Measurements from ENCODE around the gene CERS6. TPM values are rescaled to one million over a fixed set of nuclear protein-coding genes. Genes with fewer than 3 reads are reported as not detected.

CERS6 gene
- total RNA-seq, 1 experiment from 2014 or later: 45.9 TPM

GRCh38 chr2:168459256-168459655 lies 3.2 kb downstream of the CERS6 start:
- Mint-ChIP-seq H3K4me1 (ENCODE audit: low read depth, unreplicated experiment) (peaks cover 18% of the 10 kb centered on the region), H3K36me3 (ENCODE audit: insufficient read depth, unreplicated experiment) (no peaks in the 10 kb centered on the region), H3K27ac (ENCODE audit: unreplicated experiment) (no peak overlapping the region), H3K9me3 (ENCODE audit: low read depth, unreplicated experiment) (no peaks in the 10 kb centered on the region), H3K27me3 (ENCODE audit: unreplicated experiment) (no peaks in the 10 kb centered on the region), H3K4me3 (ENCODE audit: low read depth, unreplicated experiment) (no peak overlapping the region)
- intact Hi-C loops (cut with micrococcal nuclease; ENCODE audit: unreplicated experiment): no loop called here
- no peak for DNase-seq
- CTCF ChIA-PET: no interaction called here
- TF ChIP-seq CTCF (IDR thresholded peaks at IDR 0.05; ENCODE audit: unreplicated experiment): no peak
- no TSS peak for BruUV-seq (replicated peaks)

GRCh38 chr2:168460571-168460970 lies 4.5 kb downstream of the CERS6 start:
- Mint-ChIP-seq H3K27ac (ENCODE audit: unreplicated experiment) (no peak overlapping the region), H3K9me3 (ENCODE audit: low read depth, unreplicated experiment) (no peaks in the 10 kb centered on the region), H3K36me3 (ENCODE audit: insufficient read depth, unreplicated experiment) (no peaks in the 10 kb centered on the region), H3K4me1 (ENCODE audit: low read depth, unreplicated experiment) (peaks cover 25% of the 10 kb centered on the region), H3K27me3 (ENCODE audit: unreplicated experiment) (no peaks in the 10 kb centered on the region), H3K4me3 (ENCODE audit: low read depth, unreplicated experiment) (no peak overlapping the region)
- TF ChIP-seq CTCF (IDR thresholded peaks at IDR 0.05; ENCODE audit: unreplicated experiment): no peak
- intact Hi-C loops (cut with micrococcal nuclease; ENCODE audit: unreplicated experiment): loop anchor here (5.0 kb wide), 1 partner anchor 227 kb away; no protein-coding TSS in a partner anchor
- CTCF ChIA-PET: interaction anchor here (0.6 kb wide), 1 partner anchor 131 kb away, joined by 3 read pairs; no protein-coding TSS in a partner anchor
- no peak for DNase-seq
- BruUV-seq (replicated peaks): no TSS peak

- no peak for TF ChIP-seq CTCF (IDR thresholded peaks at IDR 0.05; ENCODE audit: unreplicated experiment)
- DNase-seq: no peak
- CTCF ChIA-PET: interaction anchor here (0.6 kb wide), 1 partner anchor 130 kb away, joined by 3 read pairs; no protein-coding TSS in a partner anchor
- Mint-ChIP-seq H3K4me3 (ENCODE audit: low read depth, unreplicated experiment) (no peak overlapping the region), H3K36me3 (ENCODE audit: insufficient read depth, unreplicated experiment) (no peaks in the 10 kb centered on the region), H3K9me3 (ENCODE audit: low read depth, unreplicated experiment) (no peaks in the 10 kb centered on the region), H3K27me3 (ENCODE audit: unreplicated experiment) (no peaks in the 10 kb centered on the region), H3K27ac (ENCODE audit: unreplicated experiment) (no peak overlapping the region), H3K4me1 (ENCODE audit: low read depth, unreplicated experiment) (peaks cover 33% of the 10 kb centered on the region)
- no TSS peak for BruUV-seq (replicated peaks)
- intact Hi-C loops (cut with micrococcal nuclease; ENCODE audit: unreplicated experiment): loop anchor here (5.0 kb wide), 1 partner anchor 226 kb away; no protein-coding TSS in a partner anchor
Observed at GRCh38 chr2:168461178-168461941, 5.3 kb downstream of the CERS6 start.

GRCh38 chr2:168461942-168462331 lies 5.9 kb downstream of the CERS6 start:
- BruUV-seq (replicated peaks): no TSS peak
- Mint-ChIP-seq H3K4me1 (ENCODE audit: low read depth, unreplicated experiment) (peaks cover 39% of the 10 kb centered on the region), H3K4me3 (ENCODE audit: low read depth, unreplicated experiment) (no peak overlapping the region), H3K27me3 (ENCODE audit: unreplicated experiment) (no peaks in the 10 kb centered on the region), H3K9me3 (ENCODE audit: low read depth, unreplicated experiment) (no peaks in the 10 kb centered on the region), H3K36me3 (ENCODE audit: insufficient read depth, unreplicated experiment) (no peaks in the 10 kb centered on the region), H3K27ac (ENCODE audit: unreplicated experiment) (no peak overlapping the region)
- intact Hi-C loops (cut with micrococcal nuclease; ENCODE audit: unreplicated experiment): loop anchor here (5.0 kb wide), 1 partner anchor 225 kb away; no protein-coding TSS in a partner anchor
- no peak for DNase-seq
- TF ChIP-seq CTCF (IDR thresholded peaks at IDR 0.05; ENCODE audit: unreplicated experiment): no peak
- CTCF ChIA-PET: no interaction called here
